H9 (cell line): ENCODE data around the gene DEPDC5. TPM values are rescaled to one million over a fixed set of nuclear protein-coding genes. Genes with fewer than 3 reads are reported as not detected.
A peak's percentile ranks its signal among the peaks of the same experiment; 100 is the strongest.

Source experiments
- DNase-seq: peaks from one replicate; pipeline ENCODE4 v3.0.0-alpha.2; 2017
- H2AFZ ChIP-seq: one replicate; pipeline ENCODE4 v1.6.1; 2013; ENCODE audit warnings: mild to moderate bottlenecking, low read length, control low read depth, moderate library complexity
- H2AK5ac ChIP-seq: 2 replicates; pipeline ENCODE4 v1.6.1; 2013; ENCODE audit warnings: low read length, control low read depth, mixed read lengths; ENCODE audit not compliant: insufficient read length
- H2BK120ac ChIP-seq: one replicate; pipeline ENCODE4 v1.6.1; 2013; ENCODE audit warnings: low read depth, mild to moderate bottlenecking, low read length, control low read depth, inconsistent platforms; ENCODE audit not compliant: poor library complexity, severe bottlenecking
- H2BK12ac ChIP-seq: 2 replicates; pipeline ENCODE4 v1.6.1; 2013; ENCODE audit warnings: low read length, control low read depth, mixed read lengths, low read depth; ENCODE audit not compliant: insufficient read length
- H2BK15ac ChIP-seq: 2 replicates; pipeline ENCODE4 v1.6.1; 2013; ENCODE audit warnings: low read depth, low read length, control low read depth
- H2BK20ac ChIP-seq: one replicate; pipeline ENCODE4 v1.6.1; 2013; ENCODE audit warnings: low read depth, mild to moderate bottlenecking, low read length, control low read depth, inconsistent platforms; ENCODE audit not compliant: poor library complexity, severe bottlenecking
- H2BK5ac ChIP-seq: 2 replicates; pipeline ENCODE4 v1.6.1; 2013; ENCODE audit warnings: low read length, control low read depth, mixed read lengths; ENCODE audit not compliant: insufficient read length
- H3K14ac ChIP-seq: 2 replicates; pipeline ENCODE4 v1.6.1; 2013; ENCODE audit warnings: low read length, control low read depth; ENCODE audit not compliant: insufficient read depth
- H3K18ac ChIP-seq: 2 replicates; pipeline ENCODE4 v1.6.1; 2013; ENCODE audit warnings: low read depth, mild to moderate bottlenecking, mixed read lengths, low read length, control low read depth; ENCODE audit not compliant: insufficient read length
- H3K23ac ChIP-seq: 2 replicates; pipeline ENCODE4 v1.6.1; 2013; ENCODE audit warnings: low read length, control low read depth, mixed read lengths, low read depth; ENCODE audit not compliant: insufficient read length
- H3K23me2 ChIP-seq: 2 replicates; pipeline ENCODE4 v1.6.1; 2013; ENCODE audit warnings: low read depth, mild to moderate bottlenecking, mixed read lengths, low read length, control low read depth; ENCODE audit not compliant: insufficient read length, poor library complexity, severe bottlenecking
- H3K27ac ChIP-seq: 2 replicates; pipeline ENCODE4 v1.5.1; 2013; ENCODE audit warnings: low read length, control low read depth, mixed read lengths, low read depth; ENCODE audit not compliant: insufficient read length
- H3K27me3 ChIP-seq: 2 replicates; pipeline ENCODE4 v1.6.1; 2013; ENCODE audit warnings: low read length, control low read depth, inconsistent platforms; ENCODE audit not compliant: insufficient read depth
- H3K4ac ChIP-seq: 2 replicates; pipeline ENCODE4 v1.6.1; 2013; ENCODE audit warnings: low read depth, mild to moderate bottlenecking, control low read depth, inconsistent platforms, low read length, moderate library complexity
- H3K4me1 ChIP-seq: 2 replicates; pipeline ENCODE4 v1.6.1; 2013; ENCODE audit warnings: low read length, control low read depth, inconsistent platforms; ENCODE audit not compliant: insufficient read depth
- H3K4me2 ChIP-seq: 2 replicates; pipeline ENCODE4 v1.6.1; 2013; ENCODE audit warnings: low read length, control low read depth, mixed read lengths; ENCODE audit not compliant: insufficient read length, insufficient read depth
- H3K56ac ChIP-seq: 2 replicates; pipeline ENCODE4 v1.6.1; 2013; ENCODE audit warnings: low read depth, mild to moderate bottlenecking, mixed read lengths, low read length, control low read depth; ENCODE audit not compliant: insufficient read length
- H3K79me1 ChIP-seq: 2 replicates; pipeline ENCODE4 v1.6.1; 2013; ENCODE audit warnings: low read depth, mild to moderate bottlenecking, moderate library complexity, low read length, control low read depth, inconsistent platforms; ENCODE audit not compliant: insufficient read depth, poor library complexity, severe bottlenecking
- H3K79me2 ChIP-seq: 2 replicates; pipeline ENCODE4 v1.6.1; 2013; ENCODE audit warnings: low read length, control low read depth, inconsistent platforms; ENCODE audit not compliant: insufficient read depth
- H3K9ac ChIP-seq: 2 replicates; pipeline ENCODE4 v1.6.1; 2013; ENCODE audit warnings: low read length, control low read depth, mixed read lengths; ENCODE audit not compliant: insufficient read length; ENCODE audit errors: extremely low read depth
- H3K9me3 ChIP-seq: one replicate; pipeline ENCODE4 v1.6.1; 2013; ENCODE audit warnings: low read depth, low read length, inconsistent platforms; ENCODE audit not compliant: control insufficient read depth
- H3T11ph ChIP-seq: one replicate; pipeline ENCODE4 v1.6.1; 2013; ENCODE audit warnings: mild to moderate bottlenecking, low read length, control low read depth, inconsistent platforms
- H4K20me1 ChIP-seq: one replicate; pipeline ENCODE4 v1.6.1; 2013; ENCODE audit not compliant: control insufficient read depth, insufficient read length, insufficient read depth
- H4K5ac ChIP-seq: 2 replicates; pipeline ENCODE4 v1.6.1; 2013; ENCODE audit warnings: low read depth, mild to moderate bottlenecking, mixed read lengths, low read length, control low read depth; ENCODE audit not compliant: insufficient read length
- H4K8ac ChIP-seq: replicated peaks from 2 replicates; pipeline ENCODE4 v1.6.1; 2013; ENCODE audit warnings: low read length, control low read depth, mixed read lengths, low read depth; ENCODE audit not compliant: insufficient read length
- H4K91ac ChIP-seq: 2 replicates; pipeline ENCODE4 v1.6.1; 2013; ENCODE audit warnings: low read depth, mild to moderate bottlenecking, moderate library complexity, mixed read lengths, low read length, control low read depth; ENCODE audit not compliant: insufficient read length
- H3K27ac Mint-ChIP-seq, 3 experiments: 2 replicates in 2 of 3; 3 replicates in 1 of 3; pipeline ENCODE4 v1.8.0; 2020 to 2021; ENCODE audit warnings: mixed read lengths in 3 of 3, mild to moderate bottlenecking in 1 of 3, moderate library complexity in 1 of 3
- H3K27me3 Mint-ChIP-seq: 2 replicates; pipeline ENCODE4 v1.8.0; 2021; ENCODE audit warnings: low read depth, mild to moderate bottlenecking, moderate library complexity, mixed read lengths
- H3K36me3 Mint-ChIP-seq, 3 experiments: 2 replicates in 2 of 3; 3 replicates in 1 of 3; pipeline ENCODE4 v1.8.0; 2020 to 2021; ENCODE audit warnings: low read depth in 3 of 3, mixed read lengths in 3 of 3; ENCODE audit not compliant: insufficient read depth in 1 of 3
- H3K4me1 Mint-ChIP-seq, 2 experiments: 2 replicates each; pipeline ENCODE4 v1.8.0; 2020; ENCODE audit warnings: mixed read lengths in 2 of 2
- H3K4me3 Mint-ChIP-seq, 2 experiments: 2 replicates in 1 of 2; 3 replicates in 1 of 2; pipeline ENCODE4 v1.8.0; 2020 to 2021; ENCODE audit warnings: mild to moderate bottlenecking in 2 of 2, mixed read lengths in 2 of 2, moderate library complexity in 1 of 2
- H3K9me3 Mint-ChIP-seq, 2 experiments: 2 replicates in 1 of 2; 3 replicates in 1 of 2; pipeline ENCODE4 v1.8.0; 2020; ENCODE audit warnings: mild to moderate bottlenecking in 2 of 2, mixed read lengths in 2 of 2, moderate library complexity in 1 of 2
- WGBS: extraction: QIAGEN DNeasy Blood & Tissue Kit; methylation state at CpG from one replicate; pipeline ENCODE4 v1.1.7; 2013; ENCODE audit warnings: missing lambda C conversion rate, low lambda C conversion rate, mixed read lengths; ENCODE audit not compliant: insufficient read length; ENCODE audit errors: extremely low coverage; 5-methylcytosine and 5-hydroxymethylcytosine counted together
- total RNA-seq: library from RNA; stranded (reverse); gene quantifications from 2 replicates; pipeline ENCODE4 v1.2.1, GENCODE V29; 2021
- TF ChIP-seq, protein P1 (sequence below): fragments of 200-600 bp; sonication (generic); conservative IDR thresholded peaks from 3 replicates; pipeline ENCODE4 v1.8.0; 2021; ENCODE audit warnings: antibody characterized with exemption, mild to moderate bottlenecking

Gene DEPDC5
- total RNA-seq, 1 experiment from 2014 or later = 29.2 TPM

DNA sequence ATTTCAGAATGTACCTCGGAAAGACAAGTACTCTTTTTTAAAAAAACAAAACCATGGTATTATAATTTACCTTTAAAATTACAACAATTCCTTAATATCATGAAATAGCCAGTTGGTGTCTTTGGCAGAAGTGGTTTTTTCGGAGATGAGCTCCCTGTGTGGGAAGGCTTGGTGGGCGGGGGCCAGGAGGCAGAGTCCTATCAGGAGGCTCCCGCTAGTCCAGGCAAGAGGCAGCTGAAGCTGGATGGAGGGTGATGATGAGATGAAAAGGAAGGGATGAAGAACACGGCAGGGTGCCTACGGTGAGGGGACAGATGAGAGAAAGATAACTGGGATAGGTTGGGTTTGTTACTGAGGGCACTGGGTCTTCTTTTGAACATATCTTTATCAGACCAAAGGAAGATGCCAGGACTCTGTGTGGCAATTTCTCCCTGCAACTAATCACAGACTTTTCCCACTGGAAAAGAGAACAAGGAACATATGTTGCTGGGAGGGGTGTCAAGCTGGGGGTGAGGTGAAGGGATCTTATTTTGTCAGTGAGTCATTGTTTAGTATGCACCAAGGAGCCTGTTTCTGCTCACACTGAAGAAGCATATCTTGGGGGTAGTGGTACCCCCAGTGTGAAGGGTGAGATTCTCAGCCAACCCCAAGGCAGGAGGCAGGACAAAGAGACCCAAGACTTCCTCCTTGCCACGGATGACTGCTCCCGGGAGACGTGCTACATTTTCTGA, 99.0 kb downstream of the DEPDC5 start:
- WGBS = no CpG with 5 or more reads among the region's 9 CpGs
- Histone ChIP-seq H3K4me1 (no peaks in the 10 kb centered on the region), H4K20me1 (no peaks in the 10 kb centered on the region), H2AK5ac (no peak overlapping the region), H2BK12ac (no peak overlapping the region), H2BK15ac (no peak overlapping the region), H4K91ac (no peak overlapping the region), H3K4ac (no peak overlapping the region), H3K79me1 (no peaks in the 10 kb centered on the region), H2BK20ac (no peak overlapping the region), H3T11ph (no peak overlapping the region), H3K9me3 (no peaks in the 10 kb centered on the region), H2BK5ac (no peak overlapping the region), H2AFZ (no peak overlapping the region), H3K18ac (no peak overlapping the region), H3K27ac (no peak overlapping the region), H3K9ac (no peak overlapping the region), H4K8ac (no peak overlapping the region), H3K23me2 (no peaks in the 10 kb centered on the region), H3K27me3 (no peaks in the 10 kb centered on the region), H2BK120ac (no peak overlapping the region), H4K5ac (no peak overlapping the region), H3K23ac (no peak overlapping the region), H3K56ac (no peak overlapping the region), H3K14ac (no peak overlapping the region), H3K79me2 (no peaks in the 10 kb centered on the region), H3K4me2 (no peak overlapping the region)
- TF ChIP-seq, protein P1, sequence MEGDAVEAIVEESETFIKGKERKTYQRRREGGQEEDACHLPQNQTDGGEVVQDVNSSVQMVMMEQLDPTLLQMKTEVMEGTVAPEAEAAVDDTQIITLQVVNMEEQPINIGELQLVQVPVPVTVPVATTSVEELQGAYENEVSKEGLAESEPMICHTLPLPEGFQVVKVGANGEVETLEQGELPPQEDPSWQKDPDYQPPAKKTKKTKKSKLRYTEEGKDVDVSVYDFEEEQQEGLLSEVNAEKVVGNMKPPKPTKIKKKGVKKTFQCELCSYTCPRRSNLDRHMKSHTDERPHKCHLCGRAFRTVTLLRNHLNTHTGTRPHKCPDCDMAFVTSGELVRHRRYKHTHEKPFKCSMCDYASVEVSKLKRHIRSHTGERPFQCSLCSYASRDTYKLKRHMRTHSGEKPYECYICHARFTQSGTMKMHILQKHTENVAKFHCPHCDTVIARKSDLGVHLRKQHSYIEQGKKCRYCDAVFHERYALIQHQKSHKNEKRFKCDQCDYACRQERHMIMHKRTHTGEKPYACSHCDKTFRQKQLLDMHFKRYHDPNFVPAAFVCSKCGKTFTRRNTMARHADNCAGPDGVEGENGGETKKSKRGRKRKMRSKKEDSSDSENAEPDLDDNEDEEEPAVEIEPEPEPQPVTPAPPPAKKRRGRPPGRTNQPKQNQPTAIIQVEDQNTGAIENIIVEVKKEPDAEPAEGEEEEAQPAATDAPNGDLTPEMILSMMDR = no peak
- peaks cover 16 to 34% (median 25%) of the 10 kb centered on the region in 3 experiments for H3K36me3 Mint-ChIP-seq
- H3K27me3 Mint-ChIP-seq = no peaks in the 10 kb centered on the region
- peaks cover 12 to 13% of the 10 kb centered on the region in 2 experiments for H3K9me3 Mint-ChIP-seq
- no peak overlapping the region for H3K4me3 Mint-ChIP-seq
- peaks cover 13 to 16% of the 10 kb centered on the region in 2 experiments for H3K4me1 Mint-ChIP-seq
- peak overlapping the region in 2 of 3 experiments; percentile 26 to 59; a peak in 2 of 7 replicates for H3K27ac Mint-ChIP-seq
- DNase-seq = no peak
